ENCODE measurements around the gene NCF2.

The NCF2 gene

DNA sequence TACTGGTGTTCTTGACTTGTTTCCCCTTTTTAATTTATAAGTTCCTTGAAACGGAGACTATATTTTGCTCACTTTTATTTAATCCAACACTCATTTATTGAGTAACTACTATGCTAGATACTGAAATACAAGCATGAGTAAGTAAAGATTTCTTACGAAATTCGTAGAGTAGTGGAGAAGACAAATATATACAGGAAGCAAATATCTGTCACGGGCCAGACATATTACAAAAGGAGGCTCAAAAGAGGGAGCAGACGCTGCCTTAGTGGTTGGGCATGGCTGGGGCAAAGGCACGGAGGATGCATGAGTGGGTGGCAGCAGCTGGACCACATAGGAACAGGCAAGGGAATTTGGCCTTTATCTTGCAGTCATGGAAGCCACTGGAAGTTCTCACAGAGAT is 6.8 kb downstream of the NCF2 start:
- DNase-seq (ENCODE audit: low spot score), result no peak

DNA sequence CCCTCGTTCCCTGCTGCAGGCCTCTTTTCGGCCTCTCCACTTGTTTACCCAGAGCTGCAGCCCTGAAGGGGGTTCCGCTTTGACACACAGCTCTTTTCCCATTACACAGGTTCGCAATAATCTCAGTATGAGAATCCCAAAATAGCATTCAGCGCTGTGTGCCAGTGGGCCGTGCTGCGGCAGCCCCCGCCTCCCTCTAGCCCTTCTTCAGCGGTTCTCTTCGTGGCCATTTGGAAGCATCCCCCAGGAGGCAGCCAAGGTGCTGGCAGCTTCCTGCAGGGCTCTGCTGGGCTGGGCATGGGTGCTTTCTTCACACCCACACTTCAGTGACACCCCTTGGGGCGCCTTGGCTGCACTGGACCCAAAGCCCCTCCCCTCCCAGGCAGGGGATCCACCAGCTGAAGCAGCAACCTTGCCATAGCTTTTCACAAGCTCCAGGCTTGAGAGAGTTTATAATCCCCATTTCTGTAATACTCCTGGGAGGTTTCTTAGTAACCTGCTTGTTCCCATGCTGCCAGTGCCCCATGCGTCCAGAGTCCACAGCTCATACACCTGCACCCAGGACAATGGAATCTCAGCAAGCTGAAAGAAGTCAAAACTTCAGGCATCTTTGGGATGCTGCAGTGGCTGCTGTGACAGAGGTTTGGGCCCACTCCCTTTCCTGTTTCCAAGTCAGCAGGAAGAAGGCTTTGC is 8.1 kb downstream of the NCF2 start:
- no peak for DNase-seq (ENCODE audit: low spot score)

DNA sequence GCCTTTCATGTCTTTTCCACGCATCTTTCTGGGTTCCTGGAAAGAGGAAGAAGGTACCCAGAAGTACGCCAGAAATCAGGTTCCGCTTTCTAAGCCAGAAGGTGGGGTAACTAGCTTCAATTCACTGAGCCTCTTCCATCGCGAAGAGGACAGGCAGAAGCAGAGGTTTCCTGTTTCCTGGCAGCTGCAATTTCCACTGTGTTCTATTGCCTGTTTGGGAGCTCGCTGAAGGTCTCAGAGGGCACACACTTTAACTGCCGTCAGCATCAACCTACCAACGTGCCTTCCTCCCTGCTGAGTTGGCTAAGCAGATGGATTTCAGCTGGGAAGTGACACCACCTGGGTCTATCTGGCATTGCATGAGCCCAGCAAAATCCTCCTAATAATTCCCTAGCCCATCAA is 10.0 kb downstream of the NCF2 start:
- peak; percentile 48 for DNase-seq (ENCODE audit: low spot score)

DNA sequence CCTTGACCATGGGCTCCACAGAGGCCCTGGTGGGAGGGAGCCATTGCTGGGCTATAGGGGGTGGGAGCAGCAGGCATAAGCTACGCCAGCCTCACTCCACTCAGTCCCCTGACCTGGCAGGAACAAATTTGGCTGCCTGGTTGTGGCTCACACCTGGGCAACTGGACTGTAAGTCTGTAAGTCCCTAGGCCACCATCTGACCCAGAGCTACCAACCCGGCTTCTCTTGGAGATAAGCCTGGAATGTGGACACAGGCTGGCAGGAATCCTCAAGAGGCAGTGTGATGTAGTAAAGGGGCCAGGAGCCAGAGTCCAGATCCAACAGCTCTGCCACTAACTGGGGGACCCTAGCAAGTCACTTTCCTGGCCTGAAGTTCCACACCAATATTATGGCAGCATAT is 11.4 kb downstream of the NCF2 start:
- DNase-seq (ENCODE audit: low spot score), result no peak

DNA sequence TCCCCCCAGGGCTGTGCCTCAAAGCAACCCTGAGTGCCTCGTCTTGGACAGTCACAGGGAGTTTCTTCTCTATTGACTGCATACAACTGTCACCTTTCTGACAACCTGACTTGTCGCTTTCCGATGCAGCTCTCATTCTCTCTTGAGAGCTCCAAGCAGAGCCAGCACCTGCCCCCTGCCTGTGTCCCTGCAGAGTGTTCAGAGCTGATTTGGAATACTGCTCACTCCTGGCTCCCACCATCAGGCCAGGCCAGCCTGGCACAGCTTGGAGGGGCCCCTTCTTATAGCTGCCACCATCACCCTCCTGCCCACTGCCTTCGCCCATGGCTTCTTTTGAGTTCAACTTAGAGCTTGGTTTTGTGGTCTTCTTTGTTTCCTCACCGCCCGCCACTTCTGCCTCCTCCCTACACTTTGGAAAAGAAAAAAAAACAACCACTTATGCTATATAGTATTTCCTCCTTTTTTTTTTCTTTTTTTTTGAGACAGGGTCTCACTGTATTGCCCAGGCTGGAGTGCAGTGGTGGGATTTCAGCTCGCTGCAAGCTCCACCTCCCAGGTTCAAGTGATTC is 12.3 kb downstream of the NCF2 start:
- DNase-seq (ENCODE audit: low spot score), result no peak

DNA sequence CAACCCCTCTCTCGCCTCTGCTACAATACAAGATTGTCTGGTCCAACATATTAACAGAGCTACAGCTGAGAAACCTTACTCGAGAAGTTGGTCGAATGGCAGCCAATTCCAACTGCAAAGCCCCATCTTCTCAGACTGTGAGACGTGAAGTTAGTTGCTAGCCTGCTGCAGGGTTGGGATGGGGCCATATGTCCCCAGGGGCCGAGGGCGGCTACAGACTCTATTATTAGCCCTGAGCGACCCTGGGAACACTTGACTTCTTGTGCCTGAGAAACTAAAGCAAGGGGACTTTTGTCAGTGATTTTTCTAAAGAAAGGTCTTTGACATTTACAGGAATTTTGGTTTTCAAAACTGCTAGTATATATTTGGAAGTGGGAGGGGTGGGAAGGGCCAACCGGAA is 13.7 kb downstream of the NCF2 start:
- no peak for DNase-seq (ENCODE audit: low spot score)

DNA sequence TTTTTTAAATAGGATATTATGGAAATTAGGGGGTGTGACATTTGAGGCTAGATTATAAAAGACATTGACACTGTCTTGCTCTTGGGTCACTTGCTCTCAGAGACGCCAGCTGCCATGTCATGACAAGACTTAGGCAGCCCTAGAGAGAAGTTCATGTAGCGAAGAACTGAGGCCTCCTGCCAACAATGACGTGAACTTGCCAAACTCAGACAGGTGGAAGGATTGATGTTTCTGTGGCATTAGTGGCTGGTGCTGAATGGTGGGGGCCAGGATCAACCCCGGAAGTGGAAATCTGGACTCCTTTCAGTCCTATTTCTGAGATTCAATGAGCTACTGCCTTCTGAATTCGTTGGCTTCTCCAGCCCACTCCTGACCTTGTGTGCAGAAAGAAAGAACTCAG is 14.7 kb downstream of the NCF2 start:
- no peak for DNase-seq (ENCODE audit: low spot score)

DNA sequence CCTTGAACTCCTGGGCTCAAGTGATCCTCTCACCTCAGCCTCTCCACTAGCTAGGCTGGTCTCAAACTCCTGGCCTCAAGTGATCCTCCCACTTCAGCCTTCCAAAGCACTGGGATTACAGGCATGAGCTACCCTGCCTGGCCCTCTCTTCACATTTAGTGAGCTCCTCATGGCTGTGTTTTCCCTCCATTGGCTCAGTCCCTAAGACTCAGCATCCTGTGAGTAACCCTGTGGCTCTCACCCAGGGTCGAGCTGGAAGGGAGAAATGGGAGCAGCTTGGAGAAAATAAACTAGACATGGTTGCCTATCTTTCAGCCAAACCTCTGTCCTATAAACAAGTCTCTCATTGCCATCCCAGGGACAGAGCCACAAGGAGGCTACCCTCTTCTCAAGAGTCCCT is 17.5 kb downstream of the NCF2 start:
- no peak for DNase-seq (ENCODE audit: low spot score)

DNA sequence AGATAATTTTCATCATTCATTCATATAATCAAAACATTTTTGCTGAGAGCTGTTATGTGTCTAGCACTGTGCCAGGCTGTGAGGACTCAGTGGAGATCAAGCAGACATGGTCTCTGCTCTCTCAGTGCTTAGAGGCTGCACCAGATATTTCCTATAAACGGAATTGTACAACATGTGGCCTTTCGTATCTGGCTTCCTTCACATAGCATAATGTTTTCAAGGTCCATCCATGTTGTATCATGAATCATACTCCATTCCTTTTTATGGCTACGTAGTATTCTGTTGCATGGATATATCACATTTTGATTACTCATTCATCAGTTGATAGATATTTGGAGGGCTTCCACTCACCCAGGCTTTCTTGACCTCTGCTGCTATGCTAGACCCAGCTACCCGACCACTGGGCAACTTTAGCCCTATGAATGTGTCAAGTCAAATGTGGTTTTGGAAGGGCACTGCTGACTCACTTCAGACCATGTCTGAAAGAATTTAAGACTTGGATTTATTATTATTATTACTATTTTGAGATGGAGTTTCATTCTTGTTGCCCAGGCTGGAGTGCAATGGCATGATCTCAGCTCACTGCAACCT is 18.5 kb downstream of the NCF2 start:
- DNase-seq (ENCODE audit: low spot score), result no peak

DNA sequence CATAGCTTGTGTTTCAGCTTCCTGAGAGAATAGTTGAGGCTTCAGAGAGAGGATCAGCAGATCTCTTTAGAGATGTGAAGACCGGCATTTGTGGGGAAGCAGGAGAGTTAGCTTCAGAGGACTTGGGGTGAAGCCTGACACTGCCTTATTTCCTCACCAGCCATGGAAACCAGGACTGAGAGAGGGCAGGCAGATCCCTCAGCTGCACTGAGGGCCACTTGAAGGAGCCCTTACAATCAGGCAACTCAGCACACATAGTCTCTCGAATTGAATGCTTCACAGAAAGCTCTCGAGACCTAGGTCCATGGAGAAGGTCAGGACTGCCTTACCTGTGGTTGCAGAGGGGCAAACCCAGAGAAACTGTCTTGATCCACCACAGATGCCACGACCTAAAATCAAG is 19.8 kb downstream of the NCF2 start:
- no peak for DNase-seq (ENCODE audit: low spot score)

DNA sequence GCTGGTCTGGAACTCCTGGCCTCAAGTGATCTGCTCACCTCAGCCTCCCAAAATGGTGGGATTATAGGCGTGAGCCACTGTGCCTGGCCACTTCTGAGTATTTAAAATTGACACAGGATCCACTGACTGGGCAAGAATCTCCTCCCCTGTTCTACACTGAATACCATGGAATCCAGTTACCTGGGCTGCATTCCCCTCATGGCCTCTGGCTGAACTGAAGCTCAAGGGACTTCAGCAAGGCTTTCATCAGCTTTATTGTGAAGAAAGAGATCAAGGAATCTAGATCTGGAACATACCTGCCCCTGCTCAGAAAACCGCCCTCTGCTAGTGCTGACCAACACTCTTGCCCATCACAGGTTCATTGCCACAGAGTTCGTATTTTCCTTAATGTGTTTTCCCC is 20.5 kb downstream of the NCF2 start:
- DNase-seq (ENCODE audit: low spot score), result no peak

DNA sequence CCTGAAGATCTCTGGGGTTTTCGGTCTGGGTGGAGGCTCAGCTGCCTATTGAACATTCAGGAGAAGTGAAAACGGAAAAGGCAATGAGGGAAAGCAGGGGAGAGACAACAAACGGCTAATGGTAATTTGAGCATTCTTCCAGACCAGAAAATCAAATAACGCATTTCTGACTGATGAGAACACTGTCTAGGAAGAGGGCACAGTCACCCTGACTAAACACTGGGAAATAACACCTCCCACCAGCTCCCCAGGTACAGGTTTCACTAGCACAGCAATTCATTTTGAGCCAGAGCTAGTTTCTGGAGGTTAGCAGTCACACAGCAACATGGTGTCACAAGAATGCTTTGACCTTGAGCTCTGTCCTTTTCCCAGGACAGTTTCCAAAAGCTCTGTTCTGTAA is 21.1 kb downstream of the NCF2 start:
- no peak for DNase-seq (ENCODE audit: low spot score)

DNA sequence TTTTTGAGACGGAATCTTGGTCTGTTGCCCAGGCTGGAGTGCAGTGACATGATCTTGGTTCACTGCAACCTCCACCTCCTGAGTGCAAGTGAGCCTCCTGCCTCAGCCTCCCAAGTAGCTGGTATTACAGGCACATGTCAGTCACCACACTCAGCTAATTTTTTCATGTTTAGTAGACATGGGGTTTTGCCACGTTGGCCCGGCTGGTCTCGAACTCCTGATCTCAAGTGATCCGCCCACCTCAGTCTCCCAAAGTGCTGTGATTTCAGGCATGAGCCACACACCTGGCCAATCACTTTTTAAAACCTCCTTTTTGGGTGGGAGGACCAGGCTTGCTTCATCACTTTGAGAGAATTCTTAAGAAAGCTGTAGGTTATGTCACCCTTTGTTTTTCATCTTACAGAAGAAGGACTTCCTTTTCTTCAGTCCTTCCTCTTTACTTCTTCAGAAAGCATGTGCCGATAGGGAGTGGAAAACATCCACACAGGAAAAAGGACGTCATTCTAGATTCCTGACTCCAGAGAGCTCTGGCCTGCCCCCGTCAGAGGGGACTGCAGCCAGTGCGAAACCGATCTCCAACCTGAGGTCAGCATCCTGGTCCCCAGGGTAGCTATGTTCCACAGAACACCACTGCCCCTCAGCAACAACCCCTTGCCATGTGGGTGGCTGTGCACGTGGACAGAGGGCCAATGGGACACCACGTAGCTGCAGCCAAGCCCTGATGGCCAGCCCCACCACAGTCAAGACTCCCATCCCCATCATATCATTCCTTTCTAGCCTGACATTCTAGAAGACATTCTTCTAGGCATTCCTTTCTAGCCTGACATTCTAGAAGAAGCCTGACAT is 21.9 kb downstream of the NCF2 start:
- DNase-seq (ENCODE audit: low spot score), result no peak

DNA sequence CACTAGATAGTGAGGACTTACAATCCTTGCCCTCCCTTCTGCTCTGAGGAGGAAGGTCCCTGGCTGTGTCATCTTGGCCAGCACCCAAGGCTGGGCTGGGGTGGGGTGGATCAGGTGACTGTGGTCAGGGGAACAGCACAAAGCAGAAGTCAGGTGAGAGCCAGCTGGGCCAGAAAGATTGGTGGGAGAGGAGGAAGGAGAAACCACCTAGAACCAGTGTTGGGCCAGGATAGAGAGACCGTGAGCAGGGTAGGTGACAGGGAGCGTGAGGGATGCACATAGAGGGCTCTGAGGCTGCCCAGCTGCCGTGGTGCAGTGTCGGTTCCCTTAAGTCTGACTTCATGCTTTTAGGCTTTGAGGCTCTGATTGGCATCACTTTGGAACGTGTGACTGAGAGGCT is 22.7 kb downstream of the NCF2 start:
- DNase-seq (ENCODE audit: low spot score), result no peak

DNA sequence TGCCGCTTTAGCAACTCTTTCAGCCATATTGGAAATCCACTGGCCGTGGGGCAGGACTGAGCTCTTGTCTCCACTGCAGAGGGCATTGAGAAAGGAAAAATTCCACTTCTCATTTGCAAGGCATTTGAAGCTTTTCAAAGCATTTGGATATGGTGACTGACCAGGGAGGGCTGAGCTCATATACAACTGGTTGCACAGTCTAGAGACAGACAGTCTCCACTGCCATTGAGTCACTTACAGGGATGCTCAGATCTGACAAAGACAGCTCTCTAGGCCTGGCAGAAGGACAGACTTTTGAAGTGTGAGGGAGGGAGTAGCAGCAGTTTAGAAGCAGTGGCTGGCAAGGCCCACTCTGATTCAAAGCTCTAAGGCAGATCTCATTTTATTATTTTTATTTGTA is 24.2 kb downstream of the NCF2 start:
- no peak for DNase-seq (ENCODE audit: low spot score)

DNA sequence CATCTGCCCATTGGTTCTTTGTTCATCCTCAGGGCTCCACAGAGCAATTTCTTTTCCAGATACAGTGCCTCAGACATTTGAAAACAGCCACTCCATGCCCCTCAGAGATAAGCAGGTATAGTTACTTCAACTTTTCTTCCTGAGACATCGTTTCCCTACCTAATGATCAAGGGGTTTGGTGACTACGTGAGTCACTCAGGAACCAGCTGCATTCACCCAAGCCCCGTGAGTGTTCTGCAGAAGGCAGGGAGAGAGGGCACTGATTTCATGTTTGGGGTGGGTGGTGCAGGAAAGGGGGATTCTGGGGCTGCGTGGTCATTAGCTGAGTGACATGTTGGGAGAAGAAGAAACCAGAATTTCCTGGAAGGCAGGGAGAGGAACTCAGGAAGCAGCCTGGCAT is 25.0 kb downstream of the NCF2 start:
- DNase-seq (ENCODE audit: low spot score), result no peak

DNA sequence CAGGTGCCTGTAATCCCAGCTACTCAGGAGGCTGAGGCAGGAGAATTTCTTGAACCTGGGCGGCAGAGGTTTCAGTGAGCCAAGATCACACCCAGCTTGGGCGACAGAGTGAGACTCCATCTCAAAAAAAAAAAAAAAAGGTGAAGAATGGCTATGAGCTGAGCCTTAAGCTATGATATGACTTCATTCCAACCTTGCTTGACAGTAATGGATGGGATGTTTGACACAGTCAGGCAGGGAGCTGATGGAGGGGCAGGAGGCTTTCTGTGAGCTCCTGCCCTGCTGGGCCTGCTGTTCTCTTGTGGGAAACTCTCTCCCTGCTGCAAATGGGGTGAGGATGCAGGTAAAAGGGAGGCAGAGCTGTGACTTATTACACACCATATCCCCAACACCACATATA is 27.6 kb downstream of the NCF2 start:
- DNase-seq (ENCODE audit: low spot score), result no peak

DNA sequence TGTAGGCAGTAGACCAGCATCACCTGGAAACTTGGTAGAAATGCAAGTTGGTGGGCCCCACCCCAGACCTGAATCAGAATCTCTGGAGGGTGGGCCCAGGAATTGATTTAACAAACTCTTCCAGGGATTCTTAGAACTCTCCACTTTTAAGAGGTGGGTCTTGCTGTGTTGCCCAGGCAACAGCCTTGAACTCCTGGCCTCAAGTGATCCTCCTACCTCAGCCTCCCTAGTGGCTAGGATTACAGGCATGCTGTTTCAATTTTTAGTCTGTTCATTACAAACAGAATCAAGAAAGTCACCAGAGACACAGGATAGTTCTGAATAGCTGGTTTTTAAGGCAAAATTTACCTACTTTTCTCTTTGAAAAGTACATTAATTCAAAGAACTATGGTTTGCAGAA is 31.2 kb downstream of the NCF2 start:
- DNase-seq (ENCODE audit: low spot score), result no peak

DNA sequence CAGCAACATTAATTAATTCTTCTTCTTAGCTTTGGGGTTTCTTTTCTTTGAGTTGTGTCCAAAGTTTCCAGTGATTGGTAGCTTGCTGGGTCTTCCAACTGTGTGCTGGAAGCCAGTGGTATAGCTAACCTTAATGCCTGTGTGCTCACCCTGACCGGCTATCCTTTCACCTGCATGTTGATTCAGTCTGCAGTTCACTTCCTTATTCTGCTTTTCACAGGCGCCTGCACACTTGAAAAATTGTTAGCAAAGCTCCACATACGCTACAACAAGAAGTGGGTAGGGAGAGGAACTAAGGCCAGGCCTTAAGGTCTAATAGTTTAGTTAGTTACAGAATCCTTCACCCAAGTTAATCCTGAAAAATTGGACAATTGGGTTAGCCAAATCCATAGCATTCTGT is 35.7 kb downstream of the NCF2 start:
- no peak for DNase-seq (ENCODE audit: low spot score)

DNA sequence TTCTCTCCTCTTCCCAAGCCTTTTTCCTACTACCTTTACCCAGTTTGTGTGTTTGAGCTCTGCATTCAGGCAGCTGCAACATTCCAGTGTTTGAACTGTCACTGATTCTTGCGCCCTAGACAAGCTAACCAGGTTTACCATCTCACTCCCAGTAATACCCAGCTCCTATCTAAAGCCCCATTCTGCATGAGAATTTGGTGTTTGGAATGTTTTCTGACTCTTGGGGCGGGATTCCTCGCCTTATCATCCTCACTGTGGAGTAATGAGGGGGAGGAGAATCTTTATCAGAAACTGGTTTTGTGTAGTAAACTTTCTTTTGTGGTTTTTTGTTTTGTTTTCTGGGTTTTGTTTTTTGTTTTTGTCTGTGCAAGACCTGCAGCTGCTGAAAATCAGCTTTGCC is 36.5 kb downstream of the NCF2 start:
- DNase-seq (ENCODE audit: low spot score), result no peak

DNA sequence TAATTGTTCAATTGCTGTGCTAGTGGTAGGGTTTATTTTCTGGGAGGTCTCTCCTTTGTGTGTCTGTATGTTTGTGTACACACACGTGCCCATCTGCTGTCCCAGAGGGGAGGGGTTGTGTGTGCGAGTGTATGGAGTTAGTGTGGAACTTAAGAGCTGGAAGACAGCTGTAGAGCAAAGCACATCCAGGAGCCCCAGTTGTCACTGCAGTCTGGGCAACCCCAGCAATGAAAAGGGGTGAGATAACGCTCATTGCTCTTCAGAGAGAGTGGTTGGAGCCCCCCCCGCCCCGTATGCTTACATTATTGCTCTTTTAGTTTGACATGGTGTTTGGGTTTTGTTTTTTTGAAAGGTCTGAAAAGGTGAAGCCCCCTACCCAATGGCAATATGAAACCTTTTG is 36.9 kb downstream of the NCF2 start:
- no peak for DNase-seq (ENCODE audit: low spot score)

DNA sequence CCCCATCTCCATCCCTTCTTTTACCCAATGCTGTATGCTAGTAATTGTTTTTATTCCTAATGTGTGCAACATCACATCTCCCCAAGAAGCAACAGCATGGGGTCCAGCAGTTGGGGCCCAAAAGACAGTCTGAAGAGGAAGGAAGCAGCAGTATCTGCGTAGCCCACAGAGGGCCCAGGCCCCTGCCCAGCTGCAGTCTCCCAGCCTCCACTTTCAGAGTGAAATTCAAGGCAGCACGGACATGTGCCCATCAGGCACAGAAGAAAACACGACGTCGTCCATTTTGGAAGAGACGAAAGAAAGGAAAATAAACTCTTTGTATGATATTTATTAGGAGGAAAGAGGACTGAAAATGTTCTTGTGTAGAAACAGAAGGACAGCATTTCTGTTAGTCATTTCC is 37.4 kb downstream of the NCF2 start:
- DNase-seq (ENCODE audit: low spot score), result no peak

DNA sequence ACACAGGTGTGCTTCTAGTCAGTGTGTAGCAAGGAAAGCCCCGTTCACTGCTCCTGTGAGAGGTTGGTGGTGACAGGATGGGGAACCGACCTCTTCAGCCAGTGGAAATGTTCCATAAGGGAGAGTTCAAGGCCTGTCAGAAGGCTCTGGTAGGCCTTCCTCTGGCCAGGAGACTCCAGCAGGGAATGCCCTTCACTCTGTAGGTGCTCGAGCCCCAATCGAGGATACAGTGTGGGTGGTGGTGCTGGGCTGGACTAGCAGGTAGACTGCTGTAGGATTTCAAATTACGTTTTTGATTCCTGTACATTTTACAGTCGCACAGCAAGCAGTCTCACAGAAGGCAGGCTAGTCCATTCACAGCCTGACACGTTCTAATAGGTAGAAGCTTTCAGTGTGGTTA is 37.8 kb downstream of the NCF2 start:
- no peak for DNase-seq (ENCODE audit: low spot score)
